Neuronal stem cell (in vitro differentiated cells): ENCODE measurements around the gene STK39.
A peak's percentile ranks its signal among the peaks of the same experiment; 100 is the strongest.

Source experiments
- DNase-seq: peaks from one replicate; pipeline ENCODE4 v3.0.0-alpha.2; 2013; ENCODE audit warnings: low spot score
- H2AFZ ChIP-seq: one replicate; pipeline ENCODE4 v1.6.1; 2013; ENCODE audit warnings: mild to moderate bottlenecking, low read length, inconsistent platforms
- H2AK5ac ChIP-seq: 2 replicates; pipeline ENCODE4 v1.6.1; 2013; ENCODE audit warnings: low read depth, mild to moderate bottlenecking, inconsistent platforms, low read length, moderate library complexity, mixed read lengths
- H2BK120ac ChIP-seq: 2 replicates; pipeline ENCODE4 v1.6.1; 2013; ENCODE audit warnings: low read depth, mild to moderate bottlenecking, inconsistent platforms, low read length, moderate library complexity, mixed read lengths
- H2BK12ac ChIP-seq: one replicate; pipeline ENCODE4 v1.6.1; 2013; ENCODE audit warnings: low read length, inconsistent platforms
- H2BK15ac ChIP-seq: 2 replicates; pipeline ENCODE4 v1.6.1; 2013; ENCODE audit warnings: mild to moderate bottlenecking, low read length, inconsistent platforms, mixed read lengths
- H2BK5ac ChIP-seq: one replicate; pipeline ENCODE4 v1.6.1; 2013; ENCODE audit warnings: inconsistent platforms, mild to moderate bottlenecking, low read length, moderate library complexity
- H3K14ac ChIP-seq: one replicate; pipeline ENCODE4 v1.6.1; 2013; ENCODE audit warnings: low read length, inconsistent platforms
- H3K18ac ChIP-seq: 2 replicates; pipeline ENCODE4 v1.6.1; 2013; ENCODE audit warnings: low read length, inconsistent platforms
- H3K23ac ChIP-seq: 2 replicates; pipeline ENCODE4 v1.6.1; 2013; ENCODE audit warnings: low read depth, mild to moderate bottlenecking, mixed read lengths, low read length, inconsistent platforms; ENCODE audit not compliant: poor library complexity
- H3K27ac ChIP-seq: replicated peaks from 3 replicates; pipeline ENCODE4 v1.5.1; 2013; ENCODE audit warnings: low read length, inconsistent platforms
- H3K27me3 ChIP-seq, 3 experiments: 2 replicates each; pipeline ENCODE4 v1.6.1; 2013; ENCODE audit warnings: low read length in 3 of 3, mild to moderate bottlenecking in 2 of 3, inconsistent platforms in 1 of 3, low read depth in 1 of 3, mixed read lengths in 1 of 3, moderate library complexity in 1 of 3; ENCODE audit not compliant: control insufficient read depth in 3 of 3, insufficient read depth in 3 of 3
- H3K36me3 ChIP-seq, 2 donors: replicated peaks in 1 of 2; 2 replicates each; pipeline ENCODE4 v1.6.1; 2013; ENCODE audit warnings: low read length in 2 of 2; ENCODE audit not compliant: control insufficient read depth in 2 of 2, insufficient read depth in 2 of 2
- H3K4ac ChIP-seq: 2 replicates; pipeline ENCODE4 v1.6.1; 2013; ENCODE audit warnings: inconsistent platforms, mild to moderate bottlenecking, low read length, moderate library complexity
- H3K4me1 ChIP-seq, 2 donors: 1 replicate in 1 of 2; 2 replicates in 1 of 2; pipeline ENCODE4 v1.6.1; 2013; ENCODE audit warnings: low read length in 2 of 2, low read depth in 1 of 2; ENCODE audit not compliant: control insufficient read depth in 2 of 2, insufficient read depth in 1 of 2
- H3K4me2 ChIP-seq: one replicate; pipeline ENCODE4 v1.6.1; 2013; ENCODE audit warnings: mild to moderate bottlenecking, low read length, inconsistent platforms; ENCODE audit not compliant: insufficient read depth, poor library complexity, severe bottlenecking
- H3K4me3 ChIP-seq, 2 donors: 2 replicates each; pipeline ENCODE4 v1.5.1; 2013; ENCODE audit warnings: low read length in 2 of 2, mild to moderate bottlenecking in 2 of 2, inconsistent platforms in 1 of 2, moderate library complexity in 1 of 2
- H3K79me1 ChIP-seq: one replicate; pipeline ENCODE4 v1.6.1; 2013; ENCODE audit warnings: low read depth, mild to moderate bottlenecking, inconsistent platforms, low read length, moderate library complexity
- H3K9ac ChIP-seq: one replicate; pipeline ENCODE4 v1.6.1; 2013; ENCODE audit warnings: mild to moderate bottlenecking, low read depth, low read length, inconsistent platforms; ENCODE audit not compliant: poor library complexity
- H3K9me3 ChIP-seq, 2 donors: replicated peaks in 1 of 2; 2 replicates each; pipeline versions ENCODE3 to v1.6.1; 2013; ENCODE audit warnings: low read length in 2 of 2, mild to moderate bottlenecking in 2 of 2, inconsistent platforms in 1 of 2, low read depth in 1 of 2, mixed read lengths in 1 of 2, moderate library complexity in 1 of 2; ENCODE audit not compliant: control insufficient read depth in 2 of 2, insufficient read depth in 1 of 2
- H4K8ac ChIP-seq: one replicate; pipeline ENCODE4 v1.6.1; 2013; ENCODE audit warnings: low read depth, mild to moderate bottlenecking, inconsistent platforms, low read length, moderate library complexity
- H4K91ac ChIP-seq: one replicate; pipeline ENCODE4 v1.6.1; 2013; ENCODE audit warnings: low read length, low read depth, mild to moderate bottlenecking, inconsistent platforms; ENCODE audit not compliant: poor library complexity
- WGBS, 2 donors: extraction: QIAGEN DNeasy Blood & Tissue Kit; methylation state at CpG; one replicate each; pipeline ENCODE4 v1.1.7; 2013; ENCODE audit warnings: missing lambda C conversion rate in 2 of 2, mixed read lengths in 1 of 2; ENCODE audit not compliant: insufficient read length in 2 of 2, insufficient replicate concordance in 1 of 2; ENCODE audit errors: extremely low coverage in 2 of 2; 5-methylcytosine and 5-hydroxymethylcytosine counted together

The STK39 gene

GRCh38 chr2:168140892-168141291, 106.5 kb downstream of the STK39 start:
- Histone ChIP-seq H2AK5ac (no peak overlapping the region), H3K4me2 (no peak overlapping the region), H3K27me3 (no peaks in the 10 kb centered on the region), H4K8ac (no peak overlapping the region), H3K23ac (no peak overlapping the region), H3K14ac (no peak overlapping the region), H3K79me1 (no peaks in the 10 kb centered on the region), H3K18ac (no peak overlapping the region), H3K9ac (no peak overlapping the region), H4K91ac (no peak overlapping the region), H2BK12ac (no peak overlapping the region), H3K9me3 (no peaks in the 10 kb centered on the region), H2BK120ac (no peak overlapping the region), H3K4ac (no peak overlapping the region), H3K4me1 (peaks cover 9 to 37% of the 10 kb centered on the region in 2 donors), H3K4me3 (no peak overlapping the region), H2BK15ac (no peak overlapping the region), H3K27ac (no peak overlapping the region), H2BK5ac (no peak overlapping the region), H3K36me3 (peaks cover 0 to 11% of the 10 kb centered on the region in 2 donors), H2AFZ (no peak overlapping the region)
- WGBS, 2 donors, result no CpG with 5 or more reads among the region's 5 CpGs
- no peak for DNase-seq

DNA sequence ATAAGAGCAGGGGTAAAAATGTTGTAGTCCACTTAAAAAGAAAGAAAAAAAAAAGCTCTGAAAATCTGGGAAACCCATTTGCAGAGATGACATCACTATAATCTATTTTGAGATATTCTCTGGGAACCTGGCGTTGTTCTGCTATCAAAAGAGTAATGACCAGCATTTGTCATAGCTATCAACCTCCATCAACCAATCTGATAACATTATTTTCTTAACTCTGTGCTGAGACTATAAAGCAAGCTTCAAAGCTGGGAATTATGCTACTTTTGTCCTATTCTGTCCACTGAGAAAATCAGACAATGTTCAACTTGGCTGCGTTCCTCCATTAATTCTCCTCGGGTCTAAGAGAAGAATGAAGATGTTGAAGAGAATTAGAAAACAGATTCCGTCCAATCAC, 107.5 kb downstream of the STK39 start:
- H3K9ac ChIP-seq, result no peak overlapping the region
- no peak overlapping the region for H4K91ac ChIP-seq
- no peak overlapping the region for H3K14ac ChIP-seq
- H3K18ac ChIP-seq, result no peak overlapping the region
- H3K79me1 ChIP-seq, result no peaks in the 10 kb centered on the region
- no peak overlapping the region for H2AK5ac ChIP-seq
- no peak overlapping the region for H2BK120ac ChIP-seq
- H3K23ac ChIP-seq, result no peak overlapping the region
- H3K4me1 ChIP-seq, result peaks cover 9 to 36% of the 10 kb centered on the region in 2 donors
- no peak overlapping the region for H3K4me3 ChIP-seq
- H2BK15ac ChIP-seq, result no peak overlapping the region
- WGBS, 2 donors, result no CpG with 5 or more reads among the region's 4 CpGs
- H2BK12ac ChIP-seq, result no peak overlapping the region
- H3K4ac ChIP-seq, result no peak overlapping the region
- no peaks in the 10 kb centered on the region for H3K27me3 ChIP-seq
- no peak for DNase-seq
- H2AFZ ChIP-seq, result no peak overlapping the region
- peaks cover 0 to 3% of the 10 kb centered on the region in 2 donors for H3K9me3 ChIP-seq
- no peak overlapping the region for H3K27ac ChIP-seq
- H4K8ac ChIP-seq, result no peak overlapping the region
- no peak overlapping the region for H2BK5ac ChIP-seq
- H3K4me2 ChIP-seq, result no peak overlapping the region
- peaks cover 0 to 22% of the 10 kb centered on the region in 2 donors for H3K36me3 ChIP-seq

GRCh38 chr2:168138901-168139300, 108.5 kb downstream of the STK39 start:
- H3K36me3 ChIP-seq, result peaks cover 0 to 26% of the 10 kb centered on the region in 2 donors
- H4K8ac ChIP-seq, result no peak overlapping the region
- no peaks in the 10 kb centered on the region for H3K27me3 ChIP-seq
- no peak overlapping the region for H4K91ac ChIP-seq
- no peak overlapping the region for H3K9ac ChIP-seq
- H3K18ac ChIP-seq, result no peak overlapping the region
- no peak overlapping the region for H2BK12ac ChIP-seq
- H3K14ac ChIP-seq, result no peak overlapping the region
- peaks cover 0 to 3% of the 10 kb centered on the region in 2 donors for H3K9me3 ChIP-seq
- H3K4me2 ChIP-seq, result no peak overlapping the region
- H3K4ac ChIP-seq, result no peak overlapping the region
- no peak overlapping the region for H2BK5ac ChIP-seq
- H3K4me1 ChIP-seq, result peaks cover 9 to 42% of the 10 kb centered on the region in 2 donors
- WGBS, 2 donors, result no CpG with 5 or more reads among the region's 5 CpGs
- no peak overlapping the region for H3K4me3 ChIP-seq
- no peak overlapping the region for H2BK15ac ChIP-seq
- peak; percentile 54 for DNase-seq
- no peak overlapping the region for H2BK120ac ChIP-seq
- H3K27ac ChIP-seq, result no peak overlapping the region
- H2AK5ac ChIP-seq, result no peak overlapping the region
- no peak overlapping the region for H3K23ac ChIP-seq
- H2AFZ ChIP-seq, result peak overlapping the region; percentile 35
- no peaks in the 10 kb centered on the region for H3K79me1 ChIP-seq

DNA sequence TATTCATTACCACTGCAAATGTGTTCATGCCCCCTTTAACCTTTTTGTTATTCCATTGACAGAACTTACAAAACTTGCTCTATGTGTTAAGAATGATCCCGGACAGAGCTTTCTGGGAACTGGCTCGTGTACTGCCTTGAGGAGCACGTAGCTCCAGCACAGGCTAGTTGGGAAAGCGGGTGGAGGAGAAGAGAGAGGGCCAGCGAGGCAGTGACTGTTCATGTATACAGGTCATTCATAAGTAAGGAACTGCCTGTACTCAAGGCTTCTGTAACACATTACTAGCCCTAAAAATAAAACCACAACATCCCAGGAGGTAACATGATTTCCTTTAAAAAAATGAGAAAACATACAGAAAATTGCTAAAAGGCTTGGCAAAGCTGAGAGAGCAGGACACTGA, 109.0 kb downstream of the STK39 start:
- Histone ChIP-seq H3K4me1 (peaks cover 9 to 44% of the 10 kb centered on the region in 2 donors), H2BK120ac (no peak overlapping the region), H3K18ac (no peak overlapping the region), H2BK12ac (no peak overlapping the region), H3K79me1 (no peaks in the 10 kb centered on the region), H2AFZ (peak overlapping the region; percentile 35), H3K9ac (no peak overlapping the region), H2BK15ac (no peak overlapping the region), H3K36me3 (peaks cover 0 to 23% of the 10 kb centered on the region in 2 donors), H4K8ac (no peak overlapping the region), H3K4ac (no peak overlapping the region), H3K4me2 (no peak overlapping the region), H3K27ac (peak overlapping the region; percentile 27), H4K91ac (no peak overlapping the region), H3K4me3 (no peak overlapping the region), H2AK5ac (no peak overlapping the region), H3K23ac (no peak overlapping the region), H3K27me3 (no peaks in the 10 kb centered on the region), H3K14ac (no peak overlapping the region), H3K9me3 (peaks cover 0 to 4% of the 10 kb centered on the region in 2 donors), H2BK5ac (no peak overlapping the region)
- WGBS, 2 donors, result no CpG with 5 or more reads among the region's 5 CpGs
- no peak for DNase-seq
